NCI-H526 (cell line): ENCODE results near the gene BPIFB2.
"Not testable (repeated sequence)": the region's sequence is repeated elsewhere in the genome, so short reads cannot be mapped to it uniquely, and the experiment has no call there.

Source experiments
- DNase-seq, 2 experiments: peaks; one replicate each; lab custom pipeline; 2025; lab: John Stamatoyannopoulos, UW

Gene BPIFB2, protein sequence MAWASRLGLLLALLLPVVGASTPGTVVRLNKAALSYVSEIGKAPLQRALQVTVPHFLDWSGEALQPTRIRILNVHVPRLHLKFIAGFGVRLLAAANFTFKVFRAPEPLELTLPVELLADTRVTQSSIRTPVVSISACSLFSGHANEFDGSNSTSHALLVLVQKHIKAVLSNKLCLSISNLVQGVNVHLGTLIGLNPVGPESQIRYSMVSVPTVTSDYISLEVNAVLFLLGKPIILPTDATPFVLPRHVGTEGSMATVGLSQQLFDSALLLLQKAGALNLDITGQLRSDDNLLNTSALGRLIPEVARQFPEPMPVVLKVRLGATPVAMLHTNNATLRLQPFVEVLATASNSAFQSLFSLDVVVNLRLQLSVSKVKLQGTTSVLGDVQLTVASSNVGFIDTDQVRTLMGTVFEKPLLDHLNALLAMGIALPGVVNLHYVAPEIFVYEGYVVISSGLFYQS

DNA sequence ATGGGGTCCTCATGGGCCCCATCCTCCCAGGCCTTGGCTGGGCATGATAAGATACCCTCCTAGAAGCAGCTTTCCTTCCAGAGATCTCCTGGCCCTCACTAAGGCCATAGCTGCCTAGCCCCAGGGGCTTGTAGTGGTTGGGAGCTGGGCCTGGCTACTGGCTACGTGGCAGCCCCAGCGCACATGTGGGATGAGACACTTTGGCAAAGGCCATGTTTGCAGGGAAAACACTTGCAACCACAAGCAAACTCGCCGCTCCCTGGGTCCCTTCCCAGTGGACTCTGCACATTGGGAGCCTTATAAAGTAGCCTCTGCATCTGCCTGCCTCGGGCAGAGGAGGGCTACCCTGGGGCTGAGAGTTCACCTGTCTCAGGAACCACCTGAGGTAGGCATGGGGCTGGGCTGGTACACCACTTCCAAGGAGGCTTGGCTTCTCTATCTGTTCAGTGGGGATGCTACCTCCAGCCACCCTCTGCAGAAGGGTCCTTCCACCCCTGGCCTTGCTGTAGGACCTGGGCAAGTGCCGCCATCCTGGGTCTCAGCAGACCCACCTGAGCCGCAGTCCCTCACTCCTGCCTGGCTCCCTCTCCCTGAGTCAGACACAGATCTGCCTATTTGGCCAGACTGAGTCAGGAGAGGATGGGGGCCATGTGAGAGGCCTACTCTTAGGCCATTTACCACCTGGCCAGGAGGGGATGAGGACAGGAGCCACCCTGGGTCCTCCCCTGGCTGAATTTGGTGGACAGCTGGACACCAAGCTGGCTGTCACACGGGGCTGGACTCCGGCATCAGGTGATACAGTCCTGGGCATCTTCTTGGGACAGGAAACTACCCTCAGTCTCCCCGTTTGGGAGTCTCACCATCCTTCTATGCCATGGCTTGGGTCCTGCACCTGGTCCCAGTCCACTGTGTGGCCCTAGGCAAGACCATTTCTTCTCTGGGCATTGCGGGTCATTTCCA lies at the start of gene BPIFB2:
Gene BPIFB2 (plus strand): TSS at position 329 of the 960 bp plus-strand sequence. CDS start 871 bp downstream, outside the sequence.
- no peak for DNase-seq

DNA sequence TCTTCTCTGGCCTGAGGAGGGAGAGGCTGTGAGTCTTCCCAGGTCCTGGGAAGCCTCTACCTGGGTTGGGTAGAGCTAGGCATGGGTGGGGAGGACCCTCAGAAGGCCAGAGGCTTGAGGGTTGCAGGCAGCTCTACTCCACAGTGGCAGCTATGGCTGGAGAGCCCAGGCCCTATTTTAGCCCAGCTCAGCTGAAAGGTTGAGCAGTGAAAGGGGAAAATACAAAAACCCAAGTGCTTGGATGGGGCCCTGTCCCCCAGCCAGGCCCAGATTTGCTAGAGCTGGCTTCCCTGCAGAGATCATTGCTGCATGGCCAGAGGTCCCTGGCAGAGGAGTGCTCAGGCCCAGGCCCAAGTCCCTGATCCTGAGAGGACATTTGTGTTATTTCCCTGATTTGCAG lies 48.9 kb upstream of the BPIFB2 start:
- DNase-seq, result no peak

DNA sequence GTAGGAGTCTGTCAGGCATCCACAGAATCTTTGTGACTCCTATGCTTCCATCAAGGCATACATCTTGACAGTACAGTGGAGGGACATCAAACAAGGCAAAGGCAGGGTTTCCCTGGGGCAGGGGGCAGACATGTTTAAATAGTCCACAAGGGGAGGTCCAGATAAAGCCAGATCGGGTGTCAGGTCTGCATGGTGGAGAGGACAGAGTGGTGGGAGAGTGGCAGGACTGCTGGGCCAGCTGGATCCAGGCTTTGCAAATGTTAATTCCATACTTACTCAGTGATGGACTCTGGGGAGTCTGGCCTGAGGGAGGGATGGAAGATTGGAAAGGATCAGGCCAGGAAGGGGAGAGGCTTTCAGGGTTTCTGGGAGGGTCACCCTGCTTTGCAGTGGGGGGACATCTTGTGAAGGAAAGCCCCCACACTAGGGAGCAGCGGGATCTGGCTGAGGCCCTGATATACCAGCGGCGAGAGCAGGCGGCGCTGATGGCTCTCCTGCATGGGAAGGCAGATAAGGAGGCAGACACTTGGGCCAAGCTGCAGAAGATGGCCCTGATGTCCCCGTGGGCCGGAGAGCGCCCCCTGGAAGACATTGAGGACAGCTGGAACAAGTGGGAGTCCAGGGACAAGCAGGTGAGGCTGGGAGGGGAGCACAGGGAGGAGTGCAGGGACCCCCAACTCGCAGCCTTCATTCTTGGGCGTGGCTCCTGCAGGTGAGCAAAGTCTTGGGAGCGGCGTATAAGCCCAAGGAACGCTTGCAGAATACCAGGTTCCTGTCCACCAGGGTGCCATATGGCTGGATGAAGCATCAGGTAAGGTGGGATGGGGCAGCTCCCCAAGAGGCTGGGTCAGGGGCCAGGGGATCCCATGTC lies 47.9 kb upstream of the BPIFB2 start:
- no peak for DNase-seq

DNA sequence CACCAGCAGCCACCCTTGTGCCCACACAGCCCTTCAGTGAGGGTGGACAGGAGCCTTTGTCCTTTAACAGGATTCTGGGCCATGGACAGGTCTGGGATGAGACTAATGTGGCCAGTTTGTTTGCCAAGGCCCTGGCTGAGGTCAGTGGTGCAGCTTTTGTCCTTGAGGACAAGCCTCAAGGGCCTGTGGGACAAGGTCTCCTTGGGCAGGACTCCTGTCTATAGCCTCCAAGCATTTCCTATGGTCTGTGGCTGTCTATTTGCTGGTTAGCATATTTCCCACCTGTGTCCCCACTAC lies 47.3 kb upstream of the BPIFB2 start:
- no peak for DNase-seq

DNA sequence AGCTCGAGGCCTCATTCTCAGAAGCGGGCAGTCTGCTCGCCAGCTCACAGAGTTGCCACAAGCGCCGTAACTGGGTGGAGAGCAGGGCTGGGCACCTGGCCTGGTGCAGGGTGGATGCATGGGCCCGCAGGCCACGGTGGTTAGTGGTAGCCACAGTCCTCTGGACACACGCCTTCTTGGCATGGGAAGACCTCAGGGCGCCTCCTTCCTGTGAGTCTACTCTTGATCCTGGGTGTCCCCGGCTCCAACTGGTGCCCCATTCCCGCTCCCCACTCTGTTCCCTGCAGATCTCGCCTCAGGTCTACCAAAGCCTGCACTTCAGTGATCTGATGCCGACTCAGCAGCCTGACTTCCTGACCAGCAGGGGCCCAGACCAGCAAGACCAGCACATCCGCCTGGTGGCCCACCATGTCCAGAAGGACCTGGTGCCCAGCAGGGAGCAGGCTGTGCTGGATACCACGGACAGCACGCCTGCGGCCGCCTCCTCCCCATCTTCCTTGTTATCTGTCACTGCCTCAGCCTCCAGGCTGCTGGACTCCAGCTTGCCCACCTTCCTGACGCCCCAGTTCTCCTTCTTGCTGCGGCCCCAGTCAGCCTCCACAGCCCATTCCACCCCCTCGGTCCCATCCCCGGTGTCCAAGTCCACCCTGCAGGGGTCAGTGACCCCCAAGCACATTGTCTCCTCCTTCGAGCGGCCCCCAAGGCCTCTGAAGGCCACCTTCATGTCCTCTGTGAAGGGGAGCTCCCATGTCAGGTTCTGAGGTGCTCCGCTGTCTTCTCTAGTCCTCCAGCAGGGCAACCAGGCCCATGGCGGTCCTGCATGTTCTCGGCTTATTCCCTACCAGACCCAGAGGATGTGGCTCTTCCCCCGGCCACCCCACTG lies 46.4 kb upstream of the BPIFB2 start:
- DNase-seq, result no peak

DNA sequence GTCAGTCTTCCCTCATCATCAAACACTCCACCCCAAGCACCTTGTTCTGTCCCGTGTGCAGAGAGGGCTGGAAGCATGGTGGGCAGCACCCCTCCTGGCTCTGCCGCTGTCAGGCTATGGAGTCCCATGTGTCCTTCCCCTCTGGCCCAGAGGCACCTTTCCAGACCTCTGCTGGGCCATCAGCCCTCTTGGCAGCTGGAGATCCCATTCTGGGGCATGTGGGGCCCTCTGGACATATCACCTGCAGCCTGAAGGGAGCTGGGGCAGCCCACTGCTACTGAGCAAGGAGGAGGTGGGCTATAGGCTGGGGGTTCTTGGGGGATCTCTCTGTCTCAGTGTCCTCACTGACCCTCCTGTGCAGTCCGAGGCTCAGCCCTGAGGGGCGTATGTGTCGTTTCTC lies 45.5 kb upstream of the BPIFB2 start:
- no peak for DNase-seq

DNA sequence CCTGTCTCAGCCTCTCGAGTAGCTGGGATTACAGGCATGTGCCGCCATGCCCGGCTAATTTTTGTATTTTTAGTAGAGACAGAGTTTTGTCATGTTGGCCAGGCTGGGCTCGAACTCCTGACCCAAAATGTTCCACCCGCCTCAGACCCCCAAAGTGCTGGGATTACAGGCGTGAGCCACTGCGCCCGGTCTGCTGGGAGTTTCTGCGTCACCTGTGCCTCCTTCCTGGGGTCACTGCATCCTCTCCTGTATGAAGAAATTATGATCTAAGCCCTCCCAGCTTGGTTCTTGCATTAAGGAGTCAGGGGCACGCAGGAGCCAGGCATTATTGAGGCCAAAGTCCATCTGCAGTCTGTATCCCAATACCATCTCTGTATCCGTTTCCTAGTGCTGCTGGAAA lies 44.9 kb upstream of the BPIFB2 start:
- not testable (repeated sequence) for DNase-seq

DNA sequence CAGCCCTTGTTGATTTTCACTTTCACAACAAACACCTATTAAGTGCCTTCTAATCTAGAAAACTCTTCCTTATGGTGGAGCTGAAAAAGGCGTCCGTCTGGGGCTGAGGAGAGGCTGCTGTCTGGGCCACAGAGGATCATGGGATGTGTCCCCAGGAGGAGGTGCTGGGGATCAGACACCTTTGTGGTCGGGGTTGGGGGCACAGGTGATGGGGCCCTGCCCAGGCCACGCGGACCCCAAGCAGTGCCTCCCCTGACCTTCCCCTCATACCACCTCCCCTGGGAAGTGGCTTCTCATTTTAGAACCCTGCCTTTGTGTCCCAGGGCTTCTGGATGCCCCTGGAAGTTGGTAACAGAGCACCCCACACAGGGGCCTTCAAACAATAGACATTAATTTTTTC lies 44.3 kb upstream of the BPIFB2 start:
- no peak for DNase-seq

DNA sequence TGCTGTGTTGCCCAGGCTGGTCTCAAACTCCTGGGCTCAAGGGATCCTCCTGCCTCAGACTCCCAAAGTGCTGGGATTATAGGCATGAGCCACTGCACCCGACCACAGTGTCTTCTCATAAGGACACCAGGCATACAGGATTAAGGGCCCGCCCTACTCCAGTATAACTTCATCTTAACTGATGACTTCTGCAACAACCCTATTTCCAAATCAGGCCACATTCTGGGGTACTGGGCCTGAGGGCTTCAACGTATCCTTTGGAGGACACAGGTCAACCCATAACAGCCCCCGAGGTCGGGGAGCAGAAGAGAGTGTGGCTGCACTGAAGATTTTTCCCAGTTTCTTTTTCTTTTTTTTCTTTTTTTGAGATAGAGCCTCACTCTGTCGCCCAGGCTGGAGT lies 42.9 kb upstream of the BPIFB2 start:
- DNase-seq, result no peak

DNA sequence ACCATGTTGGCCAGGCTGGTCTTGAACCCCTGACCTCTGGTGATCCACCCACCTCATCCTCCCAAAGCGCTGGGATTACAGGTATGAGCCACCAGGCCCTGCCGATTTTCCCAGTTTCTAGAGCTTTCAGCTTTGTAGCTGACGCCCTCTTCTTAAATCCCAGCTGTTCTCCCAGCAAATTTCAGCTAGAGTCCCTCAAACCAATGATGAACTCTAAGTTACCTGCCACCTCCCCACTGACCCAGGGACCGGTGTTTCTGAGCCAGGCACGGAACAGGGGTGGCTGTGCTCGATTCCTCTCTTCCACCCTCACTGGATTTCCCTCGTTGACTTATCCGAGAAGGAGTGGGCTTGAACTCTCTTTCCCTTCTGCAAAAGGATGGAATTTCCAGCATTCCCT lies 42.4 kb upstream of the BPIFB2 start:
- DNase-seq, result no peak

DNA sequence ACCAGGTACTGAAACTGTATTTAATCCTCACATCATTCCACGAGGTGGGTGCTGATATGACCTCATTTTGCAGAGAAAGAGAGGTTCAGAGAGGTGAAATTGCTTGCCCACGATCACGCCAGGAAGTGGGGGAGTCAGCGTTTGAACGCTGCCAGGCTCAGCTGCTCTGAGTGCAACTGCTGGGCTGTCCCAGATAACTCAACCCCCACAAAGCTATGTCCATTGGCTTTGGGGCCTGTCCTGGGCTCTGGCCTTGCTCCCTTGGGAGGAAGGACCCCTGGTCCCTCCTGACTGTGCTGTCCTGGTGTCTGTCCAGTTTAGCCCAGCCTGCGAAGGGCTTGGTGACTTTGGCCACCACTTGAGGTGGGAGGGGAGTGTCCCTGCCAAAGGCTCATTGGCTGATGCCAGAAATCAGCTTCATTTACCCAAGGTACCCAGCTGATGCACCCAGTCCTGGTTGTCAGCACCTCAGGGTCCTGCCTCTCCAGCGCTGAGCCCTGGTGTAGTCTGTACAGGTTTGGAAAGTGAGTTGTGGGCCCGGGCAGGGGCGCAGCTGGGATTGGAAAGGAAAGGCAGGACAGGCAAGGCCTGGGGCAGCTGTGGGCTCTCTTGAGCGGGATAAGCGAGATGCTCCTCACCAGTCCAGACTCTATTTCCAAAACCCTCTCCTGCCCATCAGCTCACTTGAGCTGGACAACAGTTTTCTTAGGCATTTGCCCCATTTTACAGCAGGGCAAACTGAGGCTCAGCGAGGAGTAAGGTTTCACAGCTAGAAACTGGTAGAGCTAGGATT lies 41.7 kb upstream of the BPIFB2 start:
- DNase-seq, result no peak

DNA sequence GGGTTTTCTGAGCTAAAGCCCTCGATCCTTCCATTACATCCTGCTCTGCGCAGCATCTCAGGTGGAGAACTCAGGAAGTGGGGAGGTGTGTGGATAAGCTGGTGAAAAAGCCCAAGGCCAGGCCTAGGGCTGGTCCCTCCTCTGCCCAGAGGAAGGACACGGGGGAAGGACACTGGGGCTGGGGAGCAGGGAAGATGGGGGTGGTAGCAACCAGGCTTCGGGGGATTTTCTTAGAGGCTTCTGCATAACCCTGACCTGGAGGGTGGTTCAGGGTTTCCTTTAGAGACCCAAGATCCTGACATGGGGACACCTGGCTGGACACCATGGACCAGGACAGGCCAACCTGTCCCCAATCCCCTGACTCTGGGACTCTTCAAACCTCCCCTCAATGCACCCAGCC lies 41.1 kb upstream of the BPIFB2 start:
- no peak for DNase-seq

DNA sequence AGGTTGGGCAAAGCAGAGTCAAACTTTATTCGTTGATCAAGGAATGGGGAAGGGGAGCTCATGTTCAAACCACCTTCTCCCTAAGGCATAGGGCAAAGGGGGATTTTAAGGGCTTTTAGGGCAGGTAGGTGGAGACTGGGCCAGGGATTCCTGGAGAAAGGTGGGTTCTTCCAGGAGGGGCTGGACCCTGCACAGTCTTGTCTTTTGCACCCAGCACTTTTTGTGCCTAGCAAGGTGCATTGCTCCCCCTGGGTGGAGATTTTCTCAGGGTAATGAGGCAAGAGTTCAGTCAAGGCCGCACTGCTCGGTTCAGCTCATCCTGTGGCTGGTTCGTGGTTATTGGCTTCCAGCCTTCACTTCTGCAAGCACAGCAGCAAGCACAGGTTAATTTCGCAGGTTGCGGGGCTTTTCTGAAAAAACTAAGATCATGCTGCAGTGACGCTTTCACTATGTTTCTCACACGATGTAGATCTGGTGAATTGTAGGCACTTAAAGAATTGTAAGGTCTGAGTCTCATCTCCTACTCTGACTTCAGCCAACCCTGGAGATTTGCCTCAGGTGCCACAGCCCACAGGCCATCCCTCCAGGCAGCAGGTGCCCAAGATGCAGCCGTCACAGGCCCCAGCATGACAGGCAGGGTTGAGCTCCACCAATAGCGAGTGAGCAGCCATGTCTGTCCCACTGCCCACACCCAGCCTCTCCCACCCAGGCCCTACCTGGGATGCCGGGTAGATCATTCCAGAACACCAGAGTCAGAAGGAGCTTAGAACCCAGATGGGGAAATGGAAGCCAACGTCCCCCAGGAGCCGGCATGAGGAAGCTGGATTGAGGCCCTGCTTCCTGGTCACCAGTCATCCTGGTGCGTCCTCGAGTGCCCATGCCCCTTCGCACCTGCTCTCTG lies 40.4 kb upstream of the BPIFB2 start:
- DNase-seq, result no peak

DNA sequence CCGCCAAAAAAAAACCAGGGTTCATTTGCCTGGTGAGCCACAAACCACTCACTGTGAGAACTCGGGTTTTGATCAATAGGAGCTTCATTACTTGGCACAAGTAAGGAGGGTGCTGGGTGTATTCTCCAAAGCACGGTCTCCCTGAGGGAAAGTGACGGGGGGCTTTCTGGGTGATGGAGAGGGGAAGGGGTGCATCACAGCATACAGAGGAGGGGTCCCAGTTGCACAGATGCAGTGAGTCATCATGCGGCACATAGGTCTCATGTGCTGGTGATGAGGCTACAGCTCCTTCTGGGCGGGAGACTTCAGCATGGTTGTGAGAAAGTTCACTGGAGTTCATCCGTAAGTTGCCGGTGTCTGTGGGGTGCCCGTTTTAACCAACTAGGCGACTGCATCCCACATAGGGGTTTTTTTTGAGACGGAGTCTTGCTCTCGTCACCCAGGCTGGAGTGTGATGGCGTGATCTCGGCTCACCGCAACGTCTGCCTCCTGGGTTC lies 39.5 kb upstream of the BPIFB2 start:
- no peak for DNase-seq

DNA sequence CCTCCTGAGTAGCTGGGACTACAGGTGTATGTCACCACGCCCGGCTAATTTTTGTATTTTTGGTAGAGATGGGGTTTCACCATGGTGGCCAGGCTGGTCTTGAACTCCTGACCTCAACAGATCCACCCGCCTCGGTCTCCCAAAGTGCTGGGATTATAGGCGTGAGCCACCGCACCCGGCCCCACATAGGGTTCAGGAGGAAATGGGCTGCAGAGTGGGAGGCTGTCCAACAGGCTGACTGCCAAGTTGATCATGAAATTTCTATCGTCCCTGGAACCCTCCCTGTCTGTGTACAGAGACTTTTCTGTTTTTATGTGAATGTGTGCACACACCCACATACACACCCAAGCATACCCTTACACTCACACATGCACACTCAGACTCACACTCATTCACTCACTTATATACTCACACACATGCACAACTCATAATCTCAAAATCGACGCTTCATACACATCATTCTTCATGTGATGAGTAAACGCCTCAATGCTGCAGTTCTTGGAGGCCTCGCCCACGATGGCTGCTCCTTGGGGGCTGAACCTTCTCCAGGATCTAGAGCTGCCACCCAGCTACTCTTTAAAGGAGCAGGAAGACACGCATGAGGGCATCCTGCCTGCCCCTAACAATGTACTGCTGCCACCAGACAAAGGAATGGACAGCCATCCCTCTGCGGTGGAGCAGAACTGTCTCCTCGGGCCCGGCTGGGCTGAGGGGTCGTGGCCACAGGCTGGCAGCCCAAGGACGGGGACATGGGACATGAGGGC lies 38.8 kb upstream of the BPIFB2 start:
- no peak for DNase-seq

DNA sequence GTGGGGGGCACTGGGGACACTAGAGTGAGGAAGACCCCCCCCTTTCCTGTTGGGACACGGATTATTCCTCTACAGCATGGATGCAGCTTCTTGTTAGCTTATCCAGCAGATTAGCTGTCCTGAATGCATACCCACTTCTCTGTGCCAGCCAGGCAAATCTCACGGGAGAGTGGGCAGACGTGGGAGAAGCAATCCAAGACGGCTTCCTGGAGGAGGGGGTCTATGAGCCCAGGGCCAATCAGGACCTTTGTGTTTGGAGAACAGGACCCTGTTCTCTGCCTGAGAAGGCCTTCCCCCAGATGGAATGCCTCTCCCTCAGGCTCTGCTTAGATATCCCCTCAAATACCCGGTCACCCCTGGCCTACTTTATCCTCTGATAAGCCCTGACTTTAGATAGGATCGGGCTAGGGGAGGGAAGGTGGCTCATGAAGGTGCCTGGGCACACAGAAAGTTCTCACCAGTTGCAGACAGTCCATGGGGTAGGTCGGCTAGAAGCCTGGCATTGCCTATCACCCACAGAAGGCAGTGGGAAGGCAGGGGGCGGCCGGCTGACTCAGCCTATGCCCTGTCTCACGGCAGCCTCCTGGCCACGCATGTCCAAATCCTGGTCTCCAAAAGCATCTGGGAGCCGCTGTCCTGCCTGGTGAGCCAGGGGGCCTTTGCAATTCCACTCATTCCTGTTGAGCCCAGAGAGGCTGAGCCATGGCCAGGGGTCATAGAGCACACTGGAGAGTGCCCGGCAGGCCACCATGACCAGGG lies 38.0 kb upstream of the BPIFB2 start:
- DNase-seq, result no peak
